Psoas muscle (tissue), 8 donors: ENCODE measurements around the gene HMGXB3. TPM values are rescaled to one million over a fixed set of nuclear protein-coding genes. Genes with fewer than 3 reads are reported as not detected.
"Not testable (repeated sequence)": the region's sequence is repeated elsewhere in the genome, so short reads cannot be mapped to it uniquely, and the experiment has no call there.

Source experiments
- ATAC-seq, 4 donors: fragments of 200-7000 bp; cut with Tn5 transposase; one replicate each; pipeline ENCODE4 v1.9.1; 2020; ENCODE audit warnings: moderate library complexity in 3 of 4, mild to moderate bottlenecking in 2 of 4
- DNase-seq, 2 donors: peaks; one replicate each; pipeline ENCODE4 v3.0.0-alpha.2; 2020
- H3K27ac ChIP-seq: fragments of 200-600 bp; one replicate; pipeline ENCODE4 v1.8.0; 2022
- H3K27me3 ChIP-seq, 3 donors: fragments of 200-600 bp in 1 of 3; one replicate each; pipeline versions ENCODE4 v1.6.1 to v1.8.0; 2013 to 2022; ENCODE audit warnings: low read length in 2 of 3, mild to moderate bottlenecking in 2 of 3, moderate library complexity in 1 of 3; ENCODE audit not compliant: insufficient read depth in 3 of 3
- H3K36me3 ChIP-seq, 2 donors: fragments of 200-600 bp in 1 of 2; one replicate each; pipeline versions ENCODE4 v1.6.1 to v1.8.0; 2013 to 2022; ENCODE audit warnings: low read depth in 1 of 2, mild to moderate bottlenecking in 1 of 2, moderate library complexity in 1 of 2; ENCODE audit not compliant: insufficient read depth in 1 of 2
- H3K4me1 ChIP-seq: fragments of 200-600 bp; one replicate; pipeline ENCODE4 v1.8.0; 2022
- H3K4me3 ChIP-seq: fragments of 200-600 bp; one replicate; pipeline ENCODE4 v1.8.0; 2022; ENCODE audit warnings: mild to moderate bottlenecking
- H3K9me3 ChIP-seq: fragments of 200-600 bp; one replicate; pipeline ENCODE4 v1.8.0; 2022
- CTCF ChIP-seq: fragments of 200-600 bp; IDR thresholded peaks from one replicate; pipeline ENCODE4 v1.8.0; 2022; ENCODE audit warnings: antibody characterized with exemption
- WGBS, 3 donors: extraction: QIAGEN DNeasy Blood & Tissue Kit; methylation state at CpG; one replicate each; pipeline versions ENCODE4 v1.1.6 to v1.1.7; 2013; 5-methylcytosine and 5-hydroxymethylcytosine counted together
- intact Hi-C, 2 donors: fragments of 100-400 bp; cut with DNase I; formaldehyde crosslinking; loops; one replicate each; pipeline versions ENCODE4 v1.11.0 to v1.14.2; 2022
- polyA plus RNA-seq, 3 donors: library from polyadenylated mRNA; stranded (reverse); fragments of 200-250 nt; gene quantifications; one replicate each; pipeline ENCODE4 v1.2.3, GENCODE V29; 2013
- total RNA-seq, 4 donors: library from RNA; stranded (reverse); fragmentation: NEBNext Ultra II Directional in 2 of 4; extraction: Animal tissue kit (Norgen Biotek cat#: 25700) in 2 of 4; gene quantifications; one replicate each; pipeline versions ENCODE4 v1.2.1 to v1.2.4, GENCODE V29; 2021 to 2023
- donor health status: healthy with polysubstance abuse.
- donor health status: DM: no; HTN: no; CAD: no; lungs with moderate emphysema.
- donor health status: Bipolar disorder and iron deficiency.
- donor health status: healthy.
- donor health status: DM: yes; HTN: yes; CAD: no.
- donor health status: DM: no; HTN: no; CAD: no.
- donor health status: DM: no; HTN: no; CAD: no.
- donor health status: DM: yes; HTN: yes; CAD: no.

HMGXB3 gene
- total and polyA plus RNA-seq, 7 donors: 8.6 to 23.2 (median 15.4) TPM

- ATAC-seq (no peak), DNase-seq (no peak)
- WGBS, 3 donors: 88 to 90% (median 88%) methylated on average over 4 of the region's 4 CpGs
- no peak for TF ChIP-seq CTCF
- intact Hi-C loops: no loop called here
- H3K27ac ChIP-seq: no peak overlapping the region
- peaks cover 23% of the 10 kb centered on the region for H3K4me1 ChIP-seq
- no peaks in the 10 kb centered on the region for H3K27me3 ChIP-seq
- no peaks in the 10 kb centered on the region for H3K9me3 ChIP-seq
- H3K4me3 ChIP-seq: no peak overlapping the region
- peaks cover 11 to 96% of the 10 kb centered on the region in 2 donors for H3K36me3 ChIP-seq
These were observed 26.2 kb downstream of the HMGXB3 start for GRCh38 chr5:150026682-150027172.

GRCh38 chr5:150028047-150028446 lies 27.5 kb downstream of the HMGXB3 start:
- H3K4me1 ChIP-seq: peaks cover 23% of the 10 kb centered on the region
- ATAC-seq, H3K27ac ChIP-seq, intact Hi-C loops, DNase-seq, H3K4me3 ChIP-seq, H3K27me3 ChIP-seq, H3K9me3 ChIP-seq: not testable (repeated sequence)
- 71 to 84% (median 82%) methylated on average over 1 of the region's 1 CpG for WGBS, 3 donors
- H3K36me3 ChIP-seq: peaks cover 19 to 97% of the 10 kb centered on the region in 2 donors

GRCh38 chr5:150033334-150033733 lies 32.8 kb downstream of the HMGXB3 start:
- intact Hi-C loops: no loop called here
- H3K27ac ChIP-seq: no peak overlapping the region
- H3K4me3 ChIP-seq: no peak overlapping the region
- 94 to 100% (median 95%) methylated on average over 4 of the region's 4 CpGs for WGBS, 3 donors
- peaks cover 39 to 94% of the 10 kb centered on the region in 2 donors for H3K36me3 ChIP-seq
- ATAC-seq (no peak), DNase-seq (no peak)
- no peaks in the 10 kb centered on the region for H3K9me3 ChIP-seq
- no peaks in the 10 kb centered on the region for H3K27me3 ChIP-seq
- no peak for TF ChIP-seq CTCF
- peaks cover 27% of the 10 kb centered on the region for H3K4me1 ChIP-seq

- DNase-seq (no peak), ATAC-seq (no peak)
- no peak overlapping the region for H3K27ac ChIP-seq
- intact Hi-C loops: no loop called here
- no peak for TF ChIP-seq CTCF
- H3K9me3 ChIP-seq: no peaks in the 10 kb centered on the region
- peaks cover 44 to 95% of the 10 kb centered on the region in 2 donors for H3K36me3 ChIP-seq
- H3K4me1 ChIP-seq: peaks cover 27% of the 10 kb centered on the region
- no peaks in the 10 kb centered on the region for H3K27me3 ChIP-seq
- no peak overlapping the region for H3K4me3 ChIP-seq
- WGBS, 3 donors: 70 to 74% (median 74%) methylated on average over 4 of the region's 4 CpGs
These were observed 34.1 kb downstream of the HMGXB3 start for GRCh38 chr5:150034662-150035061.

- Histone ChIP-seq H3K36me3 (peaks cover 44 to 95% of the 10 kb centered on the region in 2 donors), H3K9me3 (no peaks in the 10 kb centered on the region), H3K27me3 (no peaks in the 10 kb centered on the region), H3K4me3 (no peak overlapping the region), H3K4me1 (peaks cover 24% of the 10 kb centered on the region), H3K27ac (peak overlapping the region; percentile 77)
- DNase-seq: no peak
- intact Hi-C loops: no loop called here
- no peak for ATAC-seq
- TF ChIP-seq CTCF: no peak
- WGBS, 3 donors: 68 to 80% (median 70%) methylated on average over 7 of the region's 7 CpGs
These were observed 34.8 kb downstream of the HMGXB3 start for GRCh38 chr5:150035139-150035895.
